Stimulated activated CD8-positive, alpha-beta memory T cell treated with anti-CD3 and anti-CD28 coated beads, Interleukin-4, amount 100 ng/mL, for 48 hours (primary cell): ENCODE data around the gene AP2A1.
"Not testable (repeated sequence)": the region's sequence is repeated elsewhere in the genome, so short reads cannot be mapped to it uniquely, and the experiment has no call there.

ENCODE experiments used
- DNase-seq: peaks from one replicate; pipeline ENCODE4 v3.0.0-alpha.2; 2020

The AP2A1 gene

DNA sequence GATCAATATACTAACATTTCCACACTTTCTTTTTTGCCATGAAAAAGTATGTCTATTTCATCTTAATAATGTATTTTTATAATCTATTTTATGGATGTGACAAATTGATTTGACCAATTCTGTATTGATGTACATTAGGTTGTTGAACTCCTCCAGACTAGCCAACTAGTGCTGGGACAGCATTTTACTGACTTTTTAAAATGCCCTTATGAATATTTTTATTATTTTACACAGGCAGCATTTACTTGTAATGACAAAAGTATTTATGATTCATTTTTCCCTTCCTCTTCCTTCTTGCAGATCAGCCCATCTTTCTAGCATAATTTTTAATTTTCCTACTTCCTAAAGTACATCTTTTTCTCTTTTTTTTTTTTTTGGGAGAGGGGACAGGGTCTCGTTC lies 47.2 kb downstream of the AP2A1 start:
- DNase-seq, result no peak

DNA sequence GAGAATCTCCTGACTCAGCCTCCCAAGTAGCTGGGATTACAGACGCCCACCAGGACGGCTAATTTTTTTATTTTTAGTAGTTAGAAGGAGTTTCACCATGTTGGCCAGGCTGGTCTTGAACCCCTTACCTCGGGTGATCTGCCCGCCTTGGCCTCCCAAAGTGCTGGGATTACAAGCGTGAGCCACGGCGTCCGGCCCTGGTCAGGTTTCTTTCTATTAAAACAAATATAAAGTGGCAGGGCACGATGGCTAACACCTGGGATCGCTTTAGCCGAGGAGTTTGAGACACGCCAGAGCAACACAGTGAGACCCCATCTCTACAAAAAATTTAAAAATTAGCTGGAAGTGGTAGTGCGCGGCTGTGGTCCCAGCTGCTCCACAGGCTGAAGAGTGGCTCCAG lies 49.8 kb downstream of the AP2A1 start:
- DNase-seq, result no peak

DNA sequence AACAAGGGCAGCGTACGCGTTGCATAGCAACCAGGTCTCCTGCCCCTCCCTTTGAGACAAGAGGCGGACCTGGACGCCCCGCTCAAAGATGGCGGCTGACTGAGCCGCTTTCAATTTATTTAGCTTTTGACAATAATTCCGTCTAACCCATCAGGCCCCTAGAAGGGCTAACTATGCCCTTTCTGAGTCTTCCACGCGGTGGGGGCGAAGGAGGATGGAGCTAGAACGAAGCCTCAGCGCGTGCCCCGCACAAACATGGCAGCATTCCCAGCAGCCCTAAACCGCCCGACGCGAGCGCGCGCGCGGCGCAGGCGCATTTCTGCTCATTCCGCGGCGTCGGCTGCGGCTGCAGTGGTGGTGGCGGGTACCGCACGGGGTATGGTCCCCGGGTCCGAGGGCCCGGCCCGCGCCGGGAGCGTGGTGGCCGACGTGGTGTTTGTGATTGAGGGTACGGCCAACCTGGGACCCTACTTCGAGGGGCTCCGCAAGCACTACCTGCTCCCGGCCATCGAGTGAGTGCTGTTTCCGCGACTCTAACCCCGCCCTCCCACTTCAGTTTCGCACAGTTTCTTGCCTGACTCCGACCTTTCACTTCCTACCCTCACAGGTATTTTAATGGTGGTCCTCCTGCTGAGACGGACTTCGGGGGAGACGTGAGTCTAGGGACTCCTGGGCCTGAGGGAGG lies 51.3 kb downstream of the AP2A1 start, which contains the start of gene MED25:
Gene MED25 (plus strand): TSS at position 326 of the 685 bp plus-strand sequence. CDS start 53 bp downstream, at position 379.
- peak; percentile 90 for DNase-seq

DNA sequence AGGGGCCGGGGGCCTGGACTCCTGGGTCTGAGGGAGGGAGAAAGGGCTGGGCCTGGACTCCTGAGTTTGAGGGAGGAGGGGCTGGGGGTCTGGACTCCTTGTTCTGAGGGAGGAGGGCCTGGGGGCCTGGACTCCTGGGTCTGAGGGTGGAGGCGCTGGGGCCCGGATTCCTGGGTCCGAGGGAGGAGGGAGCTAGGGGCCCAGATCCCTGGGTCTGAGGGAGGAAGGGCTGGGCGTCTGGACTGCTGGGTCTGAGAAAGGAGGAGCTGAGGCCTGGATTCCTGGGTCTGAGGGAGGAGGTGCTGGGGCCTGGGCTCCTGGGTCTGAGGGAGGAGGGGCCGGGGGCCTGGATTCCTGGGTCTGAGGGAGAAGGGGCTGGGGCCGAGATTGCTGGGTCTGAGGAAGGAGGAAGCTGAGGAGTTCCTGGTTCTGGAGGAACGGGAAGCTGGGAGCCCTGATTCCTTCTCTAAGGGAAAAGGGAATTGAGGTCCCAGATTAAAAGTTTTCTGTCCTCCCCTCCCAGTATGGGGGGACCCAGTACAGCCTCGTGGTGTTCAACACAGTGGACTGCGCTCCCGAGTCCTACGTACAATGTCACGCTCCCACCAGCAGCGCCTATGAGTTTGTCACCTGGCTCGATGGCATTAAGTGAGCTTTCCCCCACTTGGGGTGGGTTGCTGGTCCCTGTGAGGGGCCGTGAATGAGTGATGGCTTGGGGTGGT lies 52.0 kb downstream of the AP2A1 start:
- no peak for DNase-seq

DNA sequence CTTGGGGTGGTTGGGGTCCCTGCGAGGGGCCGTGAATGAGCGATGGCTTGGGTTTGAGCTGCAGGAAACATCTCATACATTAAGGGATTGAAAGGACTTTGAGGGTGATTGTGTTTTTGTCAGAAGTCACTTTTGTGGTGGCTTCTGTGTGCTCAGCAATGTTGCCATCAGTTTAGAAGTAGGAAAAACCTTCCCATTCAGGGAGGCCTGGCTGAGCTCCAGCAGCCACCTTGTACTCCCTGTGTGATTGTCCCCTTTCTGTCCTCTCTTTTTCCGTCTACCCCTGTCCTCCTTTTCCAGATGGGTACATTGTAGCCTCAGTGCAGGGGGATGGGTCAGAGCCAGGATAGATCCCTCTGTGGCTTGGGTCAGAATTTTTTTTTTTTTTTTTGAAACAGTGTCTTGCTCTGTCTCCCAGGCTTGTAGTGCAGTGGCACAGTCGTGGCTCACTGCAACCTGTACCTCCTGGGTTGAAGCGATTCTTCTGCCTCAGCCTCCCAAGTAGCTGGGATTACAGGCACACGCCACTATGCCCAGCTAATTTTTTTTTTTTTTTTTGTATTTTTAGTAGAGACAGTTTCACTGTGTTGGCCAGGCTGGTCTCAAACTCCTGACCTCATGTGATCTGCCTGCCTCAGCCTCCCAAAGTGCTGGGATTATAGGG lies 52.8 kb downstream of the AP2A1 start:
- not testable (repeated sequence) for DNase-seq

DNA sequence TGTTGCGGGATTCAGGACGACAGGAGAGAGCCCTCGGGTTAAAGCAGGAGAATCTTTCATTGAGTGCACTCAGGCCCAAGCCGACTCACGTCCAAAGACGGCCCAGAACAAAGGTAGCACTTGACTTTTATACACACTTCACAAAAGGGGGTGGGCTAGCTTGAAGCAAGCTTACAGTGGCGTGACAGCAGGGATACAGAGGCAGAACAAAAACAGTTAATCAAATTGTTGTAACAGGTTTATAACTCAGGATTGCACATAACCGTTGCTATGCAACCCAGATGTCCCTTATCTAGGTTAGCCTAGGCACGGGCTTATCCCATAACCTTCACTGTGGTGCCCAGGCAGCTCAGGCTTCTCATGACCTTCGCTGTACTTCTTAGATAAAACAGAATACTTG lies 53.3 kb downstream of the AP2A1 start:
- no peak for DNase-seq

DNA sequence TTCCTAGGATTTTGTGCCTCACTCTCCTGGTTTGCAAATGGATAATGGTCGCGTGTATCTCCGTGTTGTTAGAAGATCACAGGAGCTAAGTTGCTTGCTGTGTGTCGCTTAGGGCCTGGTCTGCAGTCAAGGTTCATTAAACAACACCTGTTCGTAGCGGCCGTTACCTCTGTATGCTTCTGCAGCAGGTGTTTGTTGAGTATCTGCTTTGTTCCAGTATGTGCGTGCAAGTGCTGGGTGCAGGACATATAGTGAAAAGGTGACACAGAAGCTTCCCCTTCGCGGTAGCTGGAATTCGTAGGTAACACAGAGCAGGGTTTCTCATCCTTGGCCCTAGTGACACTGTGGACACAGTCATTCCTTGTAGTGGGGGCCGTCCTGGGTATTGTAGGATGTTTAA lies 56.7 kb downstream of the AP2A1 start:
- DNase-seq, result no peak

DNA sequence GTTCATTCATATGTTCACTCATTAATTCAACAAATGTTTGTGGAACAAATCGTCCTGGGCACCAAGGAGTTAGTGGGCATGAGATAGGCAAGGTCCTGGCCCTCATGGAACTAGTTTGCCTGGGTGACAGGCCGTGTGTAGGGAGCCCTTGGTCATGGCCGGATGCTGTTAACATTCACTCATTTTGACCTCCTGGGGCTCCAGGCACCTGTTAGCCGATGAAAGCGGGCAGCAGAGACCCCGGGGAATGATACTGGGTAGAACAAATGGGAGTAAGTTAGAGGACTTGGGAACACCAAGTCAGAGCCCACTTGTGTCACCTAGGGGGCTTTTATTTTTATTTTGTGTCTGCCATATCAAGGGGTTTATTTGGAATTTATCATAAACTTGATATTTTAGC lies 57.9 kb downstream of the AP2A1 start:
- no peak for DNase-seq

DNA sequence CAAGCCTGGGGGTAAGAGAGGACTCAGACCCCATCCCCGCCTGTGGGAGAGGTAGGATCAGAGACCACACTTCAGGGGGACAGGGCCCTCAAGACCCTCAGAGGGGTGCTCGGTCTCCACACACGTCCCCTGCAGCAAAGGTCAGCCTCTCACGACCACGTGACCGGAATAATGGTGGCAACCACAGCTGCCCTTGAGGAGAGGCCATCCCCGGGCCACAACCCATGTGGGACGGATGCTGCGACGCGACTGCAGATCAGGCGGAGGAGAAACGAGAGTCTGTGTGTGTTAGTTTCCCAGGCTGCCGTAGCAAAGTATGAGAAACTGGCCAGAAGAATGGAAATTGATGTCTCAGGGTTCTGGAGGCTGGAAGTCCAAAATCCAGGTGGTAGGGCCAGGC lies 60.2 kb downstream of the AP2A1 start:
- no peak for DNase-seq

DNA sequence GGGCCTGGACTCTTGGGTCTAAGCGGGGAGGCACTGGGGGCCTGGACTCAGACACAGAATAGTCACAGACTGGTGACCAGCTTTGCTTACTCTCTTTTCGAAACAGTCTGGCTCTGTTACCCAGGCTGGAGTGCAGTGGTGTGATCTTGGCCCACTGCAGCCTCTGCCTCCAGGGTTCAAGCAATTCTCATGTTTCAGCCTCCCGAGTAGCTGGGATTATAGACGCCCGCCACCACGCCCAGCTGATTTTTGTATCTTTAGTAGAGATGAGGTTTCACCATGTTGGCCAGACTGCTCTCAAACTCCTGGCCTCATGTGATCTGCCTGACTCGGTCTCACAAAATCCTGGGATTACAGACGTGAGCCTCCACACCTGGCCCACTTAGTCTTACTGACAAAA lies 62.4 kb downstream of the AP2A1 start:
- DNase-seq, result no peak

DNA sequence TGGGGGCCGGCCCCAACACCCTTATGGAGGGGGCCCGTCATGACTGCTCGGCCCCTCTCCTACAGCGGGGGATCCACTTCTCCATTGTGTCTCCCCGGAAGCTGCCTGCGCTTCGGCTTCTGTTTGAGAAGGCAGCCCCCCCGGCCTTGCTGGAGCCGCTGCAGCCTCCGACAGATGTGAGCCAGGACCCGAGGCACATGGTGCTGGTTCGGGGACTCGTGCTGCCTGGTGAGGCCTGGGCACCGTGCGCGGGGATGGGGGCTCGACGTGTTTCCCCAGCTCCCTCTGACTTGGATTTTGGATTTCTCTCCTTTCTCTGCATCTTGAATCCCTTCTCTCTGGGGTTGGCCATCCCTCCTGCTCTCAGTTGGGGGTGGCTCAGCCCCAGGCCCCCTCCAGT lies 62.9 kb downstream of the AP2A1 start:
- DNase-seq, result no peak

DNA sequence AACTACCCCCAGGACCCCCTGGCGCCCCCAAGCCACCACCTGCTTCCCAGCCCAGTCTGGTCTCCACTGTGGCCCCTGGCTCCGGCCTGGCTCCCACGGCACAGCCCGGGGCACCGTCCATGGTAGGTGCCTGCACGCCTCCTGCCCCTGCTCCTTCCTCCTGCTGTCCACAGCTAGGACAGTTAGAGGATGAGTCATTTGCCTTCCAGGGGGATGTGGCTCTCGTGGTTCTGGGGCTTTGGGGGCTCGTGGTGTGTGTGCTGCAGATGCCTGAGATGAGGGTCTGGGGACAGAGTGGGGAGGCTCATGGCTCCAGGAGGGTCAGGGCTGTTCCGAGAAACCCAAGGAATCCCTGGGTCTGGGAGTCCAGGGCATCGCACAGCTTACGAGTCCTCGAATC lies 64.0 kb downstream of the AP2A1 start:
- DNase-seq, result no peak

DNA sequence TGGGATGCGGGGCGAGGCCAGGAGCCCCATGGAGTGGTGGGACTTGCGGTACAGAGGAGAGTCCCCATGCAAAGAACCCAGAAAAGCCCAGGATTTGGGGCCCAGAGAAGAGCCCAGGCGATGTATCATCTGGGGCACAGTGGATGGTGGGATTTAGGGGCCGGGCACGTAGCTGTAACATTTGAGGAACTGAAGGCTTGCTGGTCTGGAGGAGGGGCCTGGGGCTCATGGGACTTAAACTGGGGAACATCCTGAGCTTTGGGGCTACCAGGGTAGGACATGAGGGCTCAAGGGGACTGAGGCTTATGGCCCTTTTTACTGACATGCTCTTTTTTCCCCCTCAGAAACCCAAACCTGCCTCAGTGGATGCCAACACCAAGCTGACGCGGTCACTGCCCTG lies 64.8 kb downstream of the AP2A1 start:
- DNase-seq, result no peak

DNA sequence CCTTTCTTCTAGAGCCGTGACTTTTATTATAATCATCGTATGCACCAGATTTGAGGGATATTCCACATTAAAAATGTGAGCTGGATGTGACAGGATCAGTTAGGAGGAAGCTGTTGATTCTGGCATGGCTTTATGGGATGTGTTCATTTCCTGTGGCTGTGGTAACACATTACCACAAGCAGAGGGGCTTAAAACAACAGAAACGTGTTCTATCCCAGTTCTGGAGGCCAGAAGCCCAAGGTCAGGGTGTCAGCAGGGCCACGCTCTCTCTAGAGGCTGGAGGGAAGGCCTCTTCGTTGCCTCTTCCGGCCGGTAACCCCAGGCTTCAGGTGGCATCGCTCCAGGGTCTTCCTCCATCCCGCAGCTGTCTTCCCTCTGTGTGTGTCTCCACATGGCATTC lies 65.8 kb downstream of the AP2A1 start:
- no peak for DNase-seq

DNA sequence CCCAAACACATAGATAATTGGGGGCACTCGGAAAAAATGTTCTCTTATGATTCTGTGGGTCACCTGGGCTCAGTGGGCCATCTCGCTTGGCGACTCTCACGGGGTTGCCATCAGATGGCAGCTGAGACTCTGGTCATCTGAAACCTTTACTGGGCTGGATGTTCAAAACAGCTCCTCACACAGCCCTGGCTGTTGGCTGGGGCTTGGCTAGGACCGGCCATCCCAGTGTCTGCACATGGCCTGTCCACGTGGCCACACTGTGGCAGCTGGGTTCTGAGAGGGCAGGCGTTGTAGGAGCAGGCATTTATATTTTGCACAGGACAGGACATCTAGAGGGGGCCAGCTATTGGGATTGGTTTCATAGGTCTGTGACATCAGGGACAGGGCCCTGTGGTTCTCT lies 66.8 kb downstream of the AP2A1 start:
- no peak for DNase-seq

DNA sequence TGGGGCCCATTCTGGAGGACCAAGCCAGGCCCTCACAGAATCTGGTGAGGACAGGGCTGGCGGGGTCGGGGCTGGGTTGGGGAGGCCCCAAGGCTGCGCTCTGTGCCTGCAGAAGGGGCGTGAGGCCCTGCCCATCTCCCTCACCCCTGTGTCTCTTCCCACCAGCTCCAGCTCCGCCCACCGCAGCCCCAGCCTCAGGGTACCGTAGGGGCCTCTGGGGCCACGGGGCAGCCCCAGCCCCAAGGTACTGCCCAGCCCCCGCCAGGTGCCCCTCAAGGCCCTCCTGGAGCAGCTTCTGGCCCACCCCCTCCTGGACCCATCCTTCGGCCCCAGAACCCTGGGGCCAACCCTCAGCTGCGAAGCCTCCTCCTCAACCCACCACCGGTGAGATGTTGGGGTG lies 68.8 kb downstream of the AP2A1 start:
- no peak for DNase-seq

DNA sequence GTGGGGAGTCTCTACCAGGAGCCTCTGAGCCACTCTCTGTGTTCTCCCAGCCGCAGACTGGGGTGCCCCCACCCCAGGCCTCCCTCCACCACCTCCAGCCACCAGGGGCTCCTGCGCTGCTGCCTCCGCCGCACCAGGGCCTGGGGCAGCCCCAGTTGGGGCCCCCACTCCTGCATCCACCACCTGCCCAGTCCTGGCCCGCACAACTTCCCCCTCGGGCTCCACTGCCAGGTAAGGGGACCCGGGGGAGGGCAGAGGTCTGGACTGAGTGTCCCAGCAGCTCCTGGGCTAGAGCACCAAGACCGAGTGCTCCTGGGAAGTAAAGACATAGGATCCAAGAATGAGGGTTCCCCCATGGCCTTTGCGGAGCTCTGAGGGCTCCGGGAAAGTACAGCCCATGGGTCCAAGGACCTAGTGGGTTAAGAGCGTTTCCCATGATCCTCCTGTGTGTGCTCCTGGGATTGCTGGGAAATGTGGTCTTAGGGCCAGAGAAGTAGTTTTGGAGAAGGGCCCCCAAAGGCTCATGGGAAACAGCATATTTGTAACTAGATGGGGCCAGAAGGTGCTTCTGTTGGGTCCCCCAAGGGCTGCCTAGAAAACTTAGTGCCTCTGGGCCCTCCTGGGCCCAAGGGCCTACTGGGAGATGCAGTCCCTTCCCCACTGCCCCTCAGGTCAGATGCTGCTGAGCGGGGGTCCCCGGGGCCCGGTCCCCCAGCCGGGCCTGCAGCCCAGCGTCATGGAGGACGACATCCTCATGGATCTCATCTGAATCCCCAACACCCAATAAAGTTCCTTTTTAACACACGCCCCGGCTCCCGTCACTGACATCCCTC lies 69.6 kb downstream of the AP2A1 start:
- no peak for DNase-seq

DNA sequence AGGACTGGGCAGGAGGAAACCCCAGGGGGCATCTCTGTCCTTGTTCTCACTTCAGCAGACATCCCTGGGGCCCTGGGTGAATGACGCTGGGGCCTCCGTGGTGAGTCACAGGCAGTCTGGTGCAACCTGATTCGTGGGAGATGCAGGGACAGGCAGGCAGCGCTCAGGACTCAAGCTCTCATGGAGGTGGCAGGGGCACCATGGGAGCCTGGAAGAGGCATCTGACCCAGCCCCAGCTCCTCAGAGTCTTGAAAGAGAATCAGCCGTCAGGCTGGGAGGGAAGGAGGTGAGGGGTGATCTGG lies 70.2 kb downstream of the AP2A1 start:
- no peak for DNase-seq

DNA sequence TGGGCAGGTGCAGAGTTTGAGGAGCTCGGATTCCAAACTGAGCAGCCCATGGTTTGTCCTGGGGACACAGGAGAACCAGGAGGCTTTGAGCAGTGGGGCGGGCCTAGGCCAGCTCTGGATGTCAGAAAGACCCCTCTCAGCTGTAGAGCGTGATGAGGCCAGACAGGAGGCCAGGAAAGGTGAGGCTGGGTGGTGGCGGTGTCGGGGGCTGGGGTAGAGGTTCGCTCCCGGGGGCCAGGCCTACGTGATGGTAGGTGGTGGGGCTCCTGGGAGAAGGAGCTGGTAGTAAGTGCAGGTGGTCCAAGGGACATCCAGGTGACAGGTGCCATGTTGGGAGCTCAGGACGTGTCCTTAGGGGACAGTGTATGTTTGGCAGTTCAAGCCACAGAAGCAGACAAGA lies 70.6 kb downstream of the AP2A1 start:
- no peak for DNase-seq

DNA sequence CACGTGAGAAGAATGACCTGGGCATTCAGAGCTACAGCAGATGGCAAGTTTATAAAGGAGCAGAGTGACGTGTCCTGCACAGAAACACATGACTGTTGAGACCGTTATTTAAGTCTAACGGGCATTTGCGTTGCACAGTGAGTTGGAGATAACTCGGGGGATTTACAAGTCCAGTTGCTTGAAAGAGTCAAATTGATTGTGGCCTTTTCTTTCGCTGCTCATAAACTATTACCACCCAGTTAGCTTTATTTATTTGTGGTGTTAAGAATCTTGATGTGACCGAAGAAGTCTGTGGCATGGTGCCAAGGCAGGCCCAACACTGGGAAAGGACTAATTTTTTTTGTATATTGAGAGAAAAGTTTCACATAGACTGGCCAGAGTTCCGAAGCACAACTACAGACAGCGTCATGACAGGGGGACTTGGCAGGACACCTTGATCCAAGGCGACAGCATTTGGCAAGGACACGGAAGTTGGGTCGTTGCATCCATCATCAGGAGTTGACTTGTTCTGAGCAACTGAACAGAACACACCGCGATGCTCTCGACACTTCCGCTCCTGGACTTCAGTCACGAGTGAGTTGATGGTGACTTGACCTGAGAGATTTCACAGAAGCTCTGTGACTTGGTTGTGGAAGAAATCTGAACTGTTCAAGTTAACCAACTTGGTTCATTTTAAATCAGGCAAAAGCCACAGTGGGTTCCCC lies 72.2 kb downstream of the AP2A1 start:
- no peak for DNase-seq

DNA sequence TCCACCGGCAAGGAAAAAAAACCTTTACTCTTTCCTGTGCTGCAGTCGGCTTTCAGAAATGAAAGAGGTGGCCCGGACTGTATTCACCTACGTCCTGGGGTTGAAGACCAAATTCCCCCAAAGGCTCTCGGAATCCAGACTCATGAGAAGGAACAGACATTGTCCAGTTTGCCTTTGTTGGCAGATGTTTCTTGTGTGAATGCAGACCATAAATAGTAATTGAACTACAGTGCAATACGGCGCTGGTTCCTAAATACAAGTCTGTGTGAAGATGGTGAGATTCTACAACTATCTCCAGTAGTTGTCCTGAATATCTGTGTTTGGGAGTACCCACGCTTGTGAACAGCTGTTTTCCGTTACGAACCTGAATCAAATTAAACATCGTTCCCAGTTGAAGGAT lies 72.9 kb downstream of the AP2A1 start:
- DNase-seq, result no peak

DNA sequence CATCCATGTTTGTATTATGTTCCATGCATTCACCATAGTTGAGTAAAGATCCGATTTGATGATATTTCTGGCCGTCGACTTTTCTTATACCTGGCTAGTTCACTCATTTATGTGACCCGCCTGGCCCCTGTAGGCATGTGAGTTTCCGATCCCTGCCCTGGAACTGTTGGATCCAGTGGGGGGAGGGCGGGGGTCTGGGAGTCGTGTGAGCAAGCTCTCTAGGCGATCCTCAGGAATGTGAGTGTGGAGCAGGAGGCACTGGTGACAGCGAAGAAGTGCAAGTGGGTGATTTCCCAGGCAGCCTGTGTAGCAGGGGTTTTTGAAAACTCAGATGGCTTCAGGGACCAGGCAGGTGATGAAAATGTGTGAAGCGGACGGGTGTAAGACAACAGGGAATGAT lies 73.5 kb downstream of the AP2A1 start:
- no peak for DNase-seq

DNA sequence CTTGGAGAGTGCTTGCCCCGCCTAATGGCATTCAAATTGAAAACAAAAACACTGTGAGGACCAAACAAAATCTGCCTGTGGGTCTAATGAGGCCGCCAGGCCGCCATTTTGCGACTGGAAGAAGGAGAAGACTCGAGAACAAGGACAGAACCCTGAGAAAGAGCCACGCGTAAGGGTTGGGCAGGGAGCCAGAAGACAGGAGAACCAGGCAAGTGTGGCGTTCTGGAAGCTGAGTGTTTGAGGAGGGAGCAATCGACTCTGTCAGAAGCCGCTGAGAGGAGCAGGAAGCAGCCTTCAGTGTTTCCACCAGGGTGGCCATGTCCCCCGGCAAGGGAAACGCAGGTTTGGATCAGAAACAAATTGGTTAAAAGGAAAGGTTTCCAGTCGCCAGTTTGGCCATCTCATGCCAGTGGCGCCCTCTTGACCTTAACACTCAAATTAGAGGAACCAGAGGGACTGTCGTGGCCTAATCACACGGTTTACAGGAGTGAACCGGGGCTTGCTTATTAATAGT lies 74.0 kb downstream of the AP2A1 start:
- DNase-seq, result no peak
